WERI-Rb-1 (cell line): ENCODE results near the gene SKI.
"Not testable (repeated sequence)": the region's sequence is repeated elsewhere in the genome, so short reads cannot be mapped to it uniquely, and the experiment has no call there.

Source experiments
- DNase-seq: peaks from one replicate; pipeline ENCODE4 v3.0.0-alpha.2; 2020
- H3K27ac ChIP-seq: fragments of 250-450 bp; sonication (Bioruptor Pico); 2 replicates; pipeline ENCODE4 v1.5.1; 2020; ENCODE audit warnings: mild to moderate bottlenecking, moderate library complexity
- H3K27me3 ChIP-seq: fragments of 250-450 bp; sonication (Bioruptor Pico); 2 replicates; pipeline ENCODE4 v1.5.1; 2021; ENCODE audit warnings: mild to moderate bottlenecking, low read depth, moderate library complexity; ENCODE audit not compliant: insufficient read depth, severe bottlenecking
- H3K36me3 ChIP-seq: fragments of 250-450 bp; sonication (Bioruptor Pico); 2 replicates; pipeline ENCODE4 v1.5.1; 2020; ENCODE audit warnings: mild to moderate bottlenecking, moderate library complexity
- H3K4me3 ChIP-seq: 2 replicates; pipeline ENCODE4 v1.5.1; 2011; ENCODE audit warnings: low read depth, mild to moderate bottlenecking, control low read depth, low read length
- H3K9me3 ChIP-seq: fragments of 250-450 bp; sonication (Bioruptor Pico); 2 replicates; pipeline ENCODE4 v1.5.1; 2021; ENCODE audit warnings: mild to moderate bottlenecking, moderate library complexity; ENCODE audit not compliant: severe bottlenecking
- CTCF ChIP-seq: IDR thresholded peaks from 2 replicates; pipeline ENCODE4 v1.5.1; 2011; ENCODE audit warnings: low read depth, mild to moderate bottlenecking, control low read depth, inconsistent platforms, low read length

Gene SKI

GRCh38 chr1:2257245-2257627 is 29.1 kb downstream of the SKI start:
- Histone ChIP-seq H3K4me3 (no peak overlapping the region), H3K36me3 (peaks cover 10% of the 10 kb centered on the region), H3K9me3 (peaks cover 2% of the 10 kb centered on the region), H3K27me3 (no peaks in the 10 kb centered on the region), H3K27ac (no peak overlapping the region)
- TF ChIP-seq CTCF = no peak
- no peak for DNase-seq

GRCh38 chr1:2258122-2258681 is 30.1 kb downstream of the SKI start:
- peaks cover 10% of the 10 kb centered on the region for H3K36me3 ChIP-seq
- peaks cover 2% of the 10 kb centered on the region for H3K9me3 ChIP-seq
- TF ChIP-seq CTCF = no peak
- DNase-seq = no peak
- H3K27ac ChIP-seq = no peak overlapping the region
- no peaks in the 10 kb centered on the region for H3K27me3 ChIP-seq
- no peak overlapping the region for H3K4me3 ChIP-seq

- Histone ChIP-seq H3K36me3 (peaks cover 3% of the 10 kb centered on the region; the same call in 1 of the 2 replicates), H3K27me3 (no peaks in the 10 kb centered on the region), H3K9me3 (peaks cover 2% of the 10 kb centered on the region), H3K4me3 (no peak overlapping the region), H3K27ac (no peak overlapping the region)
- no peak for DNase-seq
- TF ChIP-seq CTCF = no peak
These were observed 30.9 kb downstream of the SKI start for GRCh38 chr1:2258996-2259395.

- Histone ChIP-seq H3K36me3 (no peaks in the 10 kb centered on the region; the same call in 1 of the 2 replicates), H3K4me3 (no peak overlapping the region), H3K9me3 (peaks cover 2% of the 10 kb centered on the region), H3K27me3 (no peaks in the 10 kb centered on the region), H3K27ac (no peak overlapping the region)
- no peak for DNase-seq
- no peak for TF ChIP-seq CTCF
These were observed 31.7 kb downstream of the SKI start for GRCh38 chr1:2259668-2260402.

- H3K9me3 ChIP-seq, H3K36me3 ChIP-seq, H3K4me3 ChIP-seq, H3K27ac ChIP-seq, H3K27me3 ChIP-seq, DNase-seq: not testable (repeated sequence)
These were observed 32.4 kb downstream of the SKI start for GRCh38 chr1:2260470-2260869.

GRCh38 chr1:2260917-2261316 is 32.8 kb downstream of the SKI start:
- Histone ChIP-seq H3K27me3 (no peaks in the 10 kb centered on the region), H3K4me3 (no peak overlapping the region), H3K9me3 (no peaks in the 10 kb centered on the region), H3K36me3 (no peaks in the 10 kb centered on the region), H3K27ac (no peak overlapping the region)
- DNase-seq = no peak
- no peak for TF ChIP-seq CTCF

GRCh38 chr1:2261476-2262395 is 33.6 kb downstream of the SKI start:
- H3K4me3 ChIP-seq, DNase-seq, H3K36me3 ChIP-seq, H3K27ac ChIP-seq, H3K9me3 ChIP-seq, H3K27me3 ChIP-seq: not testable (repeated sequence)
